Measurements from ENCODE around the gene MXD1. TPM values are rescaled to one million over a fixed set of nuclear protein-coding genes. Genes with fewer than 3 reads are reported as not detected.

MXD1 gene
- total and polyA plus RNA-seq, 9 of the 15 experiments (the other 6 are each of a cell fraction or from before 2014, with no cell fraction given) = 6.7 to 35.9 (median 11.0) TPM

DNA sequence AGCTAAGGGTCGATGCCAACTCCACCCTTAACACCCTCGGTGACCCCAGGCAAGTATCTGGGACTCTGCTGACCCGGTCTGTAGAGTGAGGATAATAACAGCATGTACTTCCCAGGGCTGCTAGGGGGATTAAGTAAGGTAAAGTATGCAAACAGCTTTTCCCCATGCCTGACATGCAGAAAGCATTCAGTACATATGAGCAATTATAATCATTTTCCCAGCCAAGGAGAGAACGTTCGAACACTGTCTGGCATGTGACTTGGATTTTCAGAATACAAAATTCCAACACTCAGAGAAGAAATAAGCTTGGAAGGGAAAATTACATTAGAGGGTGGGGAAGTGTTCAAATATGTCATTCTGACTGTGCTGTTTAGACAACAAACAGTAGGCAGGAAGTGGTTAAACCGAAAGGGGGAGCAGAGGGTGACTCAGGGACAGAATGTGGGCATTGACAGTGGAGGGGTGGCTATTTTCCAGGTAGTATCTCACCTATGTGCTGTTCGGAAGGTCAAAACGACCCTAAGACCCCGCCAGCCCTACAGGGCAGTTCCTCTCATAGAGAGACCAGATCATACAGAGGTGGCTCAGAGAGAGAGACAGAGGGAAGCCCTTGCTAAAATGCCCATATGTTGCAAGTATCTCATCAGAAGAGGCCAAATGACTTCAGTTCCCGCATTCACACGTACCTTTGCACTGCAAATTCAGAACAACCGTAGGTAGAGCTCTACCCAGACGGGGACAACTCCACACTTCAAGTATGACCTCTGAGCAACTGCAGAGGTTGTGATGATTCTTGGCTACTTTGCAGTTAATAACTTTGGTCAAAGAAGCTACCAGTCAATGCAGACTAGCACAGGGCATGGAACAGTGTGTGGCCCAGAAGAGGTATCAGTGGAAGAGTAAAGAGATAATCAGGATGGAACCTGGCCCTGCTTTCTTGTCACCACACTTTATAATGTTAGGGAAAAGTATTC, 31.7 kb downstream of the MXD1 start (continued):
- TF ChIP-seq ZNF184 (CRISPR knock-in tag; IDR thresholded peaks at IDR 0.05) (no peak), RBM17 (IDR thresholded peaks at IDR 0.05; ENCODE audit: borderline replicate concordance, low read depth, low read length) (no peak), ZNF584 (CRISPR knock-in tag; IDR thresholded peaks at IDR 0.05; ENCODE audit: low read depth) (peak; percentile 88), RBM34 (IDR thresholded peaks at IDR 0.05; ENCODE audit: borderline replicate concordance, insufficient read depth, low read length) (no peak), ZNF133 (CRISPR knock-in tag; IDR thresholded peaks at IDR 0.05) (no peak)
- TF ChIP-seq, protein P1, sequence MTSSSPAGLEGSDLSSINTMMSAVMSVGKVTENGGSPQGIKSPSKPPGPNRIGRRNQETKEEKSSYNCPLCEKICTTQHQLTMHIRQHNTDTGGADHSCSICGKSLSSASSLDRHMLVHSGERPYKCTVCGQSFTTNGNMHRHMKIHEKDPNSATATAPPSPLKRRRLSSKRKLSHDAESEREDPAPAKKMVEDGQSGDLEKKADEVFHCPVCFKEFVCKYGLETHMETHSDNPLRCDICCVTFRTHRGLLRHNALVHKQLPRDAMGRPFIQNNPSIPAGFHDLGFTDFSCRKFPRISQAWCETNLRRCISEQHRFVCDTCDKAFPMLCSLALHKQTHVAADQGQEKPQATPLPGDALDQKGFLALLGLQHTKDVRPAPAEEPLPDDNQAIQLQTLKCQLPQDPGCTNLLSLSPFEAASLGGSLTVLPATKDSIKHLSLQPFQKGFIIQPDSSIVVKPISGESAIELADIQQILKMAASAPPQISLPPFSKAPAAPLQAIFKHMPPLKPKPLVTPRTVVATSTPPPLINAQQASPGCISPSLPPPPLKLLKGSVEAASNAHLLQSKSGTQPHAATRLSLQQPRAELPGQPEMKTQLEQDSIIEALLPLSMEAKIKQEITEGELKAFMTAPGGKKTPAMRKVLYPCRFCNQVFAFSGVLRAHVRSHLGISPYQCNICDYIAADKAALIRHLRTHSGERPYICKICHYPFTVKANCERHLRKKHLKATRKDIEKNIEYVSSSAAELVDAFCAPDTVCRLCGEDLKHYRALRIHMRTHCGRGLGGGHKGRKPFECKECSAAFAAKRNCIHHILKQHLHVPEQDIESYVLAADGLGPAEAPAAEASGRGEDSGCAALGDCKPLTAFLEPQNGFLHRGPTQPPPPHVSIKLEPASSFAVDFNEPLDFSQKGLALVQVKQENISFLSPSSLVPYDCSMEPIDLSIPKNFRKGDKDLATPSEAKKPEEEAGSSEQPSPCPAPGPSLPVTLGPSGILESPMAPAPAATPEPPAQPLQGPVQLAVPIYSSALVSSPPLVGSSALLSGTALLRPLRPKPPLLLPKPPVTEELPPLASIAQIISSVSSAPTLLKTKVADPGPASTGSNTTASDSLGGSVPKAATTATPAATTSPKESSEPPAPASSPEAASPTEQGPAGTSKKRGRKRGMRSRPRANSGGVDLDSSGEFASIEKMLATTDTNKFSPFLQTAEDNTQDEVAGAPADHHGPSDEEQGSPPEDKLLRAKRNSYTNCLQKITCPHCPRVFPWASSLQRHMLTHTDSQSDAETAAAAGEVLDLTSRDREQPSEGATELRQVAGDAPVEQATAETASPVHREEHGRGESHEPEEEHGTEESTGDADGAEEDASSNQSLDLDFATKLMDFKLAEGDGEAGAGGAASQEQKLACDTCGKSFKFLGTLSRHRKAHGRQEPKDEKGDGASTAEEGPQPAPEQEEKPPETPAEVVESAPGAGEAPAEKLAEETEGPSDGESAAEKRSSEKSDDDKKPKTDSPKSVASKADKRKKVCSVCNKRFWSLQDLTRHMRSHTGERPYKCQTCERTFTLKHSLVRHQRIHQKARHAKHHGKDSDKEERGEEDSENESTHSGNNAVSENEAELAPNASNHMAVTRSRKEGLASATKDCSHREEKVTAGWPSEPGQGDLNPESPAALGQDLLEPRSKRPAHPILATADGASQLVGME (CRISPR knock-in tag; IDR thresholded peaks at IDR 0.05) = no peak
- TF ChIP-seq, protein P2, sequence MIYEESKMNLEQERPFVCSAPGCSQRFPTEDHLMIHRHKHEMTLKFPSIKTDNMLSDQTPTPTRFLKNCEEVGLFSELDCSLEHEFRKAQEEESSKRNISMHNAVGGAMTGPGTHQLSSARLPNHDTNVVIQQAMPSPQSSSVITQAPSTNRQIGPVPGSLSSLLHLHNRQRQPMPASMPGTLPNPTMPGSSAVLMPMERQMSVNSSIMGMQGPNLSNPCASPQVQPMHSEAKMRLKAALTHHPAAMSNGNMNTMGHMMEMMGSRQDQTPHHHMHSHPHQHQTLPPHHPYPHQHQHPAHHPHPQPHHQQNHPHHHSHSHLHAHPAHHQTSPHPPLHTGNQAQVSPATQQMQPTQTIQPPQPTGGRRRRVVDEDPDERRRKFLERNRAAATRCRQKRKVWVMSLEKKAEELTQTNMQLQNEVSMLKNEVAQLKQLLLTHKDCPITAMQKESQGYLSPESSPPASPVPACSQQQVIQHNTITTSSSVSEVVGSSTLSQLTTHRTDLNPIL (CRISPR knock-in tag; IDR thresholded peaks at IDR 0.05) = no peak
- TF ChIP-seq, protein P3, sequence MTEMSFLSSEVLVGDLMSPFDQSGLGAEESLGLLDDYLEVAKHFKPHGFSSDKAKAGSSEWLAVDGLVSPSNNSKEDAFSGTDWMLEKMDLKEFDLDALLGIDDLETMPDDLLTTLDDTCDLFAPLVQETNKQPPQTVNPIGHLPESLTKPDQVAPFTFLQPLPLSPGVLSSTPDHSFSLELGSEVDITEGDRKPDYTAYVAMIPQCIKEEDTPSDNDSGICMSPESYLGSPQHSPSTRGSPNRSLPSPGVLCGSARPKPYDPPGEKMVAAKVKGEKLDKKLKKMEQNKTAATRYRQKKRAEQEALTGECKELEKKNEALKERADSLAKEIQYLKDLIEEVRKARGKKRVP (CRISPR knock-in tag; IDR thresholded peaks at IDR 0.05) = no peak
- TF ChIP-seq, protein P4, sequence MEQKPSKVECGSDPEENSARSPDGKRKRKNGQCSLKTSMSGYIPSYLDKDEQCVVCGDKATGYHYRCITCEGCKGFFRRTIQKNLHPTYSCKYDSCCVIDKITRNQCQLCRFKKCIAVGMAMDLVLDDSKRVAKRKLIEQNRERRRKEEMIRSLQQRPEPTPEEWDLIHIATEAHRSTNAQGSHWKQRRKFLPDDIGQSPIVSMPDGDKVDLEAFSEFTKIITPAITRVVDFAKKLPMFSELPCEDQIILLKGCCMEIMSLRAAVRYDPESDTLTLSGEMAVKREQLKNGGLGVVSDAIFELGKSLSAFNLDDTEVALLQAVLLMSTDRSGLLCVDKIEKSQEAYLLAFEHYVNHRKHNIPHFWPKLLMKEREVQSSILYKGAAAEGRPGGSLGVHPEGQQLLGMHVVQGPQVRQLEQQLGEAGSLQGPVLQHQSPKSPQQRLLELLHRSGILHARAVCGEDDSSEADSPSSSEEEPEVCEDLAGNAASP (IDR thresholded peaks at IDR 0.05) = no peak
- TF ChIP-seq, protein P5, sequence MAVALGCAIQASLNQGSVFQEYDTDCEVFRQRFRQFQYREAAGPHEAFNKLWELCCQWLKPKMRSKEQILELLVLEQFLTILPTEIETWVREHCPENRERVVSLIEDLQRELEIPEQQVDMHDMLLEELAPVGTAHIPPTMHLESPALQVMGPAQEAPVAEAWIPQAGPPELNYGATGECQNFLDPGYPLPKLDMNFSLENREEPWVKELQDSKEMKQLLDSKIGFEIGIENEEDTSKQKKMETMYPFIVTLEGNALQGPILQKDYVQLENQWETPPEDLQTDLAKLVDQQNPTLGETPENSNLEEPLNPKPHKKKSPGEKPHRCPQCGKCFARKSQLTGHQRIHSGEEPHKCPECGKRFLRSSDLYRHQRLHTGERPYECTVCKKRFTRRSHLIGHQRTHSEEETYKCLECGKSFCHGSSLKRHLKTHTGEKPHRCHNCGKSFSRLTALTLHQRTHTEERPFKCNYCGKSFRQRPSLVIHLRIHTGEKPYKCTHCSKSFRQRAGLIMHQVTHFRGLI (CRISPR knock-in tag; IDR thresholded peaks at IDR 0.05) = no peak

All from K562 (cell line).